ENCODE data around the gene MPG. TPM values are rescaled to one million over a fixed set of nuclear protein-coding genes. Genes with fewer than 3 reads are reported as not detected.
A peak's percentile ranks its signal among the peaks of the same experiment; 100 is the strongest.

MPG gene
- total and polyA plus RNA-seq, 9 donors, result 0.60 to 90.9 (median 48.4) TPM

GRCh38 chr16:92431-93339 lies 14.7 kb downstream of the MPG start:
- intact Hi-C loops (cut with DNase I), result no loop called here
- no peak overlapping the region for H3K27ac ChIP-seq
- no peaks in the 10 kb centered on the region for H3K36me3 ChIP-seq

GRCh38 chr16:94918-95265 lies 16.9 kb downstream of the MPG start:
- peaks cover 3% of the 10 kb centered on the region for H3K4me1 ChIP-seq (ENCODE audit: insufficient read depth)
- H3K36me3 ChIP-seq, result no peaks in the 10 kb centered on the region
- intact Hi-C loops (cut with DNase I), result loop anchor here in 1 of 4 donors (2.0 kb wide), 1 partner anchor 28 kb away; no protein-coding TSS in a partner anchor
- no peaks in the 10 kb centered on the region for H3K9me3 ChIP-seq
- no peak for TF ChIP-seq CTCF (IDR thresholded peaks at IDR 0.05)
- no peak for TF ChIP-seq POLR2A (IDR thresholded peaks at IDR 0.05)
- TF ChIP-seq EP300 (IDR thresholded peaks at IDR 0.05), result no peak
- 91 to 96% (median 93%) methylated on average over 5 of the region's 5 CpGs for WGBS, 3 donors
- no peak overlapping the region for H3K27ac ChIP-seq
- H3K27me3 ChIP-seq, result no peaks in the 10 kb centered on the region
- no peak overlapping the region for H3K4me3 ChIP-seq
- DNase-seq, result no peak

More at GRCh38 chr16:92431-93339, 14.7 kb downstream of the MPG start:
- H3K4me1 ChIP-seq (ENCODE audit: insufficient read depth), result peaks cover 3% of the 10 kb centered on the region
- no peaks in the 10 kb centered on the region for H3K27me3 ChIP-seq
- H3K4me3 ChIP-seq, result no peak overlapping the region
- no peak for DNase-seq
- no peaks in the 10 kb centered on the region for H3K9me3 ChIP-seq
- 73 to 81% (median 76%) methylated on average over 15 of the region's 15 CpGs for WGBS, 3 donors
- TF ChIP-seq POLR2A (IDR thresholded peaks at IDR 0.05), result no peak
- TF ChIP-seq EP300 (IDR thresholded peaks at IDR 0.05), result no peak
- TF ChIP-seq CTCF (IDR thresholded peaks at IDR 0.05), result no peak

GRCh38 chr16:96935-97381 lies 18.9 kb downstream of the MPG start:
- intact Hi-C loops (cut with DNase I), result loop anchor here in 3 of 4 donors (1.0 to 2.0 kb wide), 2 partner anchors 30 to 31 kb away; no protein-coding TSS in a partner anchor
- WGBS, 3 donors, result 11 to 14% (median 14%) methylated on average over 11 of the region's 11 CpGs
- Histone ChIP-seq H3K27me3 (no peaks in the 10 kb centered on the region), H3K27ac (no peak overlapping the region), H3K9me3 (no peaks in the 10 kb centered on the region), H3K4me3 (no peak overlapping the region), H3K36me3 (no peaks in the 10 kb centered on the region), H3K4me1 (ENCODE audit: insufficient read depth) (peaks cover 13% of the 10 kb centered on the region)
- DNase-seq, result peak; percentile 77 to 91 (median 83)
- no peak for TF ChIP-seq EP300 (IDR thresholded peaks at IDR 0.05)
- TF ChIP-seq CTCF (IDR thresholded peaks at IDR 0.05), result peak; percentile 85 to 99 (median 98)
- peak; percentile 43 for TF ChIP-seq POLR2A (IDR thresholded peaks at IDR 0.05)

- Histone ChIP-seq H3K27me3 (no peaks in the 10 kb centered on the region), H3K36me3 (no peaks in the 10 kb centered on the region), H3K27ac (no peak overlapping the region), H3K4me3 (no peak overlapping the region), H3K4me1 (ENCODE audit: insufficient read depth) (peaks cover 19% of the 10 kb centered on the region), H3K9me3 (no peaks in the 10 kb centered on the region)
- no peak for TF ChIP-seq CTCF (IDR thresholded peaks at IDR 0.05)
- no peak for TF ChIP-seq POLR2A (IDR thresholded peaks at IDR 0.05)
- no peak for TF ChIP-seq EP300 (IDR thresholded peaks at IDR 0.05)
- no peak for DNase-seq
- intact Hi-C loops (cut with DNase I), result loop anchor here in 3 of 4 donors (1.0 to 2.0 kb wide), 2 partner anchors 31 to 32 kb away; no protein-coding TSS in a partner anchor
- 86 to 90% (median 86%) methylated on average over 8 of the region's 8 CpGs for WGBS, 3 donors
These were observed 19.8 kb downstream of the MPG start for GRCh38 chr16:97822-98221.
